Activated gamma-delta T cell treated with Interleukin-2 at 50 U/mL for 16 hours (primary cell): ENCODE results near the gene SBK2.
"Not testable (repeated sequence)": the region's sequence is repeated elsewhere in the genome, so short reads cannot be mapped to it uniquely, and the experiment has no call there.

Experiments used
- DNase-seq: peaks from one replicate; pipeline ENCODE4 v3.0.0-alpha.2; 2020

The SBK2 gene, protein sequence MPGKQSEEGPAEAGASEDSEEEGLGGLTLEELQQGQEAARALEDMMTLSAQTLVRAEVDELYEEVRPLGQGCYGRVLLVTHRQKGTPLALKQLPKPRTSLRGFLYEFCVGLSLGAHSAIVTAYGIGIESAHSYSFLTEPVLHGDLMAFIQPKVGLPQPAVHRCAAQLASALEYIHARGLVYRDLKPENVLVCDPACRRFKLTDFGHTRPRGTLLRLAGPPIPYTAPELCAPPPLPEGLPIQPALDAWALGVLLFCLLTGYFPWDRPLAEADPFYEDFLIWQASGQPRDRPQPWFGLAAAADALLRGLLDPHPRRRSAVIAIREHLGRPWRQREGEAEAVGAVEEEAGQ

DNA sequence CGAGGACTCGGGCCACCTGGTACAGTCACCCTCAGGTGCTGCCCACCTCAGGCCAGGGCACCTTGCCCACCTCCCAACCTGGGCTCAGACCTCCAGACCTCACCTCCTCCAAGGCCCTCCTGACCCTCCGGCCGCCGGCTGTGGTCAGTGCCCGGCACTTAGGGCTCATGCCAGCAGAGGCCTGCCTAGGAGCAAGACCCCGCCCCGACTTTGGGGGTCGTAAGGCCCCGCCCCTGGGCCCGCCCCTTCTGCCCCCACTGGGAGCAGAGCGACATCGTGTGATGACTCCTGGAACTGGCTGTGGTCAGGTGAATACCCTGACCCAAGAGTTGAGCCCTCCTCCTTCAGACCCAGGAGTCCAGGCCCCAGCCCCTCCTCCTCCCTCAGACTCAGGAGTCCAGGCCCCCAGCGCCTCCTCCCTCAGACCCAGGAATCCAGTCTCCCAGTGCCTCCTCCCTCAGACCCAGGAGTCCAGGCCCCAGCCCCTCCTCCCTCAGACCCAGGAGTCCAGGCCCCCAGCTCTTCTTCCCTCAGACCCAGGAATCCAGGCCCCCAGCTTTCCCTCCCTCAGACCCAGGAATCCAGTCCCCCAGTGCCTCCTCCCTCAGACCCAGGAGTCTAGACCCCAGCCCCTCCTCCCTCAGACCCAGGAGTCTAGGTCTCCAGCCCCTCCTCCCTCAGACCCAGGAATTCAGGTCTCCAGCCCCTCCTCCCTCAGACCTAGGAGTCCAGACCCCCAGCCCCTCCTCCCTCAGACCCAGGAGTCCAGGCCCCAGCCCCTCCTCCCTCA lies at the start of gene SBK2:
TSS of gene SBK2 (minus strand) at position 183 of the 790 bp plus-strand sequence. CDS start 839 bp downstream, outside the sequence.
- DNase-seq, result no peak

- DNase-seq, result peak; percentile 30
Measured at GRCh38 chr19:55585658-55586339, 48.9 kb upstream of the SBK2 start.

GRCh38 chr19:55584871-55585270 lies 47.9 kb upstream of the SBK2 start:
- DNase-seq, result no peak

GRCh38 chr19:55583897-55584296 lies 47.0 kb upstream of the SBK2 start:
- not testable (repeated sequence) for DNase-seq

DNA sequence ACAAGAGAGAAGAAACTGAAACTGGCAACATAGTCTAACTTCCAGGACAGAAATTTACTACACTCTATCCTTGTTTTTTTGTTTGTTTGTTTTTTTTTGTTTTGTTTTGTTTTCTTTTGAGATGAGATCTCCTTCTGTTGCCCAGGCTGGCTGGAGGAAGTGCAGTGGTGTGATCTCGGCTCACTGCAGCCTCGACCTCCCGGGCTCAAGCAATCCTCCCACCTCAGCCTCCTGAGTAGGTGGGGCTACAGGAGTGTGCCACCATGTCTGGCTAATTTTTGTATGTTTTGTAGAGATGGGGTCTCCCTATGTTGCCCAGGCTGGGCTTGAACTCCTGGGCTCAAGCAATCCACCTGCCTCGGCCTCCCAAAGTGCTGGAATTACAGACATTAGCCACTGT lies 45.4 kb upstream of the SBK2 start:
- not testable (repeated sequence) for DNase-seq

DNA sequence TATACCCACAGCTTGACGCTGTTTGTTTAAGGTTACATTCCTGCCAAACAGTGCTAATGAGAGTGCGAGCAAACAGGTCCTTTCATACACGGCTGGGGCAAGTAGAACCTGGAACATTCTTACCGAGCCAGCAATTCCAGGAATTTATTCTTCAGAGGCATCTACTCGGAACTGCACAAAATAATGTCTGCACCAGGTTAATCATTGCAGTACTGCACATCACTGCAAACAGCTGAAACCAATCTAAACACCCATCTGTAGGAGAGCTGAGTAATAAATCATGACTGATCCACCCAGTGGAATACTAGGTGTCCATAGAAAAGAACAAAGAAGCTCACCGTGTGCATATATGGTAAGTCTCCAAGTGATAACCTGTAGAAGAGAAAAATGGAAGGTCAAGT lies 44.9 kb upstream of the SBK2 start:
- no peak for DNase-seq

- no peak for DNase-seq
Measured at GRCh38 chr19:55581145-55581822, 44.4 kb upstream of the SBK2 start.

DNA sequence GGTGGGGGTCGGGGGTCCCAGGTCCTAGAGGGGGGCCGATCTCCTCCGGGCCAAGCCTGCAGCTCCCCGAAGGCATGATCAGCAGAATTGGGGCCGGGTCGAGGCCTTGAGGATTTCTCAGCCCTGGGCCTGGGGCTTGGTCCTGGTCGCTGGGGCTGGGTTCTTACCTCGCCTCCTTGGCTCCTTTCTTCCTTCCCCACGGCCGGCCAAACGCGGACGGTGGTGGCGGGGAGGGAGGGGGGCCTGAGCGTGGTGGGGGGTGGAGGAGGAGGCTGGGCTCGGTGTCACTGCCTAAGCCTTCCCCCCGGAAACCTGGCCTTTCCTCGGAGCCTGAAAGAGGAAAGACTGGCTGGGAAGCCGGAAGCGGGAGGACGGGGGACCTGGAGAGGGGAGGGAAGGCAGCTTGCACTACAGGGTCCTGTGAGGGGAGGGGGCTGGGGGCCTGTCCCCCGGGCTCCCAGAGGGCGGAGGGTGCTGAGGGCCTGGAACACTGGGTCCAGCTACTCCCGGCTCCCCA lies 43.8 kb upstream of the SBK2 start, which contains the start of gene ZNF579:
TSS of gene ZNF579 (minus strand) at position 221 of the 517 bp plus-strand sequence. CDS start 1,209 bp downstream, outside the sequence.
- peak; percentile 71 for DNase-seq

DNA sequence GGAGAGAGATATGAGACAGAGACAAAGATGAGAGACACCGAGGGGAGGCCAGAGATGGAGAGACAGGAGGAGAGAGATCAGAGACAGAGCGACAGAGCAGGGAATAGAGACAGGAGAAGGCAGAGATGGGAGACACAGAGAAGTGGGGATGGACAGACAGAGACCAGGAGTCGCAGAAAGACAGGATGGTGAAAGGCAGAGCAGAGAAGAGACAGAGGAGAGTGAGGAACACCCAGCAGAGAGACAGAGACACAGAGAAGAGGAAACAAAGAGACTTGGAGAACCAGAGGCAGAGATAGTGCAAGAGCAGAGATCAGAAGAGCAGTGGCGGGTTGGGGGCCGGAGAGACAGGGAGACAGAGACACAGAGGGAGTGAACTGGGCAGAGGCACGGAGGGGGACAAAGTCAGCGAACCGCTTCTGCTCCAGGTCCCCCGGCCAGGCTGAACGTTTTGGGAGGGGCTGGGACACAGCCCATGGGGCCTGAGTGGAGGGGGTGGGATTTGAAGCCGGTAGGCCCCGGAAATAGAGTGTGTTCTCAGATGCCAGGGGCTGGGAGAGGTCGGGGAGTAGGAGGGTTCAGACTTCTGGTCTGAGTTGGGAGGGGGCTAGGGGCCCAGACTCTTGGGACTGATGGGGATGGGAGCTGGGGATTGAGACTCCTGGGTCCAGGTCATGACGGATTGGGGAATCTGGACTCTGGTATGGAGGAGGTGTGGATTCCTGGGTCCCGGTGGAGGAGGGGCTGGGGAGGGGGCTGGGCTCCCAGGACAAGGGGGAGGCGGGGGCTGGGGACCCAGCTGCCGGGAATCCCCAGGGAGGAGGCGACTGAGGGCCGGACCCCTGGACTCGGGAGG lies 43.1 kb upstream of the SBK2 start:
- DNase-seq, result no peak

- DNase-seq, result no peak
Measured at GRCh38 chr19:55578761-55579747, 42.1 kb upstream of the SBK2 start.

DNA sequence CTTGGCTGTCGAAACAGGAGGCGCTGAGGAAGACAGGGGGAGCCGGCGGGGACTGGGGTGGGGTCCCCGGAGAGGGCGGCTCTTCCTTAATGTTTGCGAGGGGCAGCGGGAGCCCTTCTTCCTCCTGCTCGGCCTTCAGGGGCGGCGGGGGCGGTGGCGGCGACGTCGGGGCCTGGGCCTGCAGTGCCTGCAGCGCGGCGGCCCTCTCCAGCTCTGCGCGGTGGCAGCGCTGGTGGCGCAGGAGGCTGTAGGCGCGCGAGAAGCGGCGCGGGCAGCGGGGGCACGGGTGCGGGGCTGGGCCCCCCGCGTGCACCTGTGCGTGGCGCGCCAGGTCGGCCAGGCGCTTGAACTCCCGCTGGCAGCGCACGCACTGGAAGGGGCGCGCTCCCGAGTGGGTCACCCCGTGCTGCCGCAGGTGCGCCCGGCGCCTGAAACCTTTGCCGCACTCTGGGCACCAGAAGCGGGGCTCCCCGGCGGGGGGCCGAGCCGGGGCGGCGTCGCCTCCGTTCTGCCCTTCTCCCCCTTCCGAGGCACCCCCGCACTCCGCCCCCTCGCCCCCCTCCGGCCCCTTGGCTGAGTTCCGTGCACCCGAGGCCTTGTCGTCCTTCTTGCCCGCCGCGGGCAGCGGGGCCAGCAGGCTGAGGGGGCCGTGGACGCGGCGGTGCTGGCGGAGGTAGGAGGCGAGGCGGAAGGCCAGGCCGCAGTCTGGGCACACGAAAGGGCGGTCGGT lies 41.3 kb upstream of the SBK2 start:
- no peak for DNase-seq

GRCh38 chr19:55576746-55577145 lies 39.8 kb upstream of the SBK2 start:
- DNase-seq, result no peak

- not testable (repeated sequence) for DNase-seq
Measured at GRCh38 chr19:55573929-55574328, 37.0 kb upstream of the SBK2 start.

DNA sequence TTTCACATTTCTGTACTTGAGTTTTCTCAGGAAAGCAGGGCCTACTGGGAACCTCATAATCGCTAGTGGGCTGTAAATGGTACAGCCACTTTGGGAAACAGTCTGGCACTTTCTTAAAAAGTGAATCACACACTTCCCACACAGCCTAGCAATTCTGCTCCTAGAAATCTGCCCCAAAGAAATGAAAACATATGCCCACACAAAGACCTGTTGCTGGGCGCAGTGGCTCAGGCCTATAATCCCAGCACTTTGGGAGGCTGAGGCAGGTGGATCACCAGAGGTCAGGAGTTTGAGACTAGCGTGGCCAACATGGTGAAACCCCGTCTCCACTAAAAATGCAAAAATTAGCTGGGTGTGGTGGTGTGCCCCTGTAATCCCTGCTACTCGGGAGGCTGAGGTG lies 32.5 kb upstream of the SBK2 start:
- not testable (repeated sequence) for DNase-seq

DNA sequence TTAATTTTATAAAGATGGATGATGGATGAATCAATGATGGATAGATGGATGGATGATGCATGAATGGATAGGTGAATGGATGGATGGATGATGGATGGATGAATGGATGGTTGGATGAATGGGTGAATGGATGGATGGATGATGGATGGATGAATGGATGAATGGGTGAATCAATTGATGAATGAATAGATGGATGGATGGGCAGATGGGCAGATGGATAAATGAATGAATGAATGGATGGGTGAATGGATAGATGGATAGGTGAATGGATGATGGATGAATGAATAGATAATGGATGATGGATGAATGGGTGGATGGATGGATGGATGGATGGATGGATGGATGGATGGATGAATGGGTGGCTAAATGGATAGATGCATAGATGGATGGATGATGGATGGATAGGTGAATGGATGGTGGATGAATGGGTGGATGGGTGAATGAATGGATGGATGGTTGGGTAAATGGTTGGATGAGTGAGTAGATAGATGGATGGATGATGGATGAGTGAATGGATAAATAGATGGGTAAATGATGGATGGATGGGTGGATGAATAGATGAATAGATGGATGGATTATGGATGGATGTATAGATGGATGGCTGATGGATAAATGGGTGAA lies 30.9 kb upstream of the SBK2 start:
- DNase-seq, result no peak

DNA sequence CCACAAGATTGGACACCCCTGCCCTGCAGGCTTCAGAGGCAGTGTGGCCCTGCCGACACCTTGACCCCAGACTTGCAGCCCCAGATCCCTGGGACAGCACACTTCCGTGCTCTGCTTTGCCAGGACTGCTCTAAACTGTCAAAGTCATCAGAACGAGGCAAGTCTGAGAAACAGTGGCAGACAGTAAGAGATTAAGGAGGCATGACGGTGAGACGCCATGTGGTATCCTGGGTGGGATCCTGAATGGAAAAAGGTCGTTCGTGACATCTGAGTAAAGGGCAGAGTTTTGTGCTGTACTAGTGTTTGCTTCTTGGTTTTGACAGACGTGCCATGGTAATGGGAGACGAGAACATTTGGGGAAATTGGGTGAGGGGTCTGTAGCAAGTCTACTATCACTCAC lies 29.9 kb upstream of the SBK2 start:
- DNase-seq, result no peak

DNA sequence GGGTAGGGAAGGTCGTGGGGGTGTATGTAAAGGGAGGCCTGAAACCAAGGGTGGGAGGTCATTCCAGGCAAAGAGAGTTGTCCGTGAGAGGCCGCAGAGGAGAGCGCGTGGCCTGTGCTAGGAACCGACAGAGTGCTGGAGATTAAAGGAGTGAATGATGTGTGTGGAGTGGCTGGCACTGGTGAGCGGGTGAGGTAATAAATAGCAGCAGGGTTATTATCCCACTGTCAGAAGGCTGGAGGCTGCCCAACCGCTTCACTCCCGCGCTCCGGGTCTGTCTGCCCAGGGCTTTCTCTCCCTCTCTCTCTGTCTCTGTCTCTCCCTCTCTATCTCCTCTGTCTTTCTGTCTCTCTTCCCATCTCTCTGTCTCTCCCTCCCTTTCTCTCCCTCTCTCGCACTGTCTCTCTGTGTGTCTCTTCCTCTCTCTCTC lies 26.3 kb upstream of the SBK2 start:
- no peak for DNase-seq

DNA sequence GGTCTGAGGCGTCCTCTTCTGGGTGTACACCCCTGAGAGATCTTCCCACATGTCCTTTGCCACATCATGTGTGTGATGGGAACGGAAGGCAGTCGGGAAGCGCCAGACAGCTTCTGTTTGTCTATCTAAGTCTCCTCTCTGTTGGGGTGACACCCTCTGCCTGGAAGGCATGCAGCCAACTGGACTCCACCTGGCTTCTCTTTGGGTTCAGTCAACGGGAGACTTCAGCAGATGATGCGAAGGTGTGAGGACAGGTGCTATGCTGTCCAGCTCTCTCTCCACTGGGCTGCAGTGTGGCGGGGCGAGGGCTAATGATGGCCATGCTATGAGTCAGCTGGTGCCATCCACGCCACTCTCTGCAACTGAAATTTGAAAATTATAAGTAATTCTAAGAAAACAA lies 22.8 kb upstream of the SBK2 start:
- no peak for DNase-seq

DNA sequence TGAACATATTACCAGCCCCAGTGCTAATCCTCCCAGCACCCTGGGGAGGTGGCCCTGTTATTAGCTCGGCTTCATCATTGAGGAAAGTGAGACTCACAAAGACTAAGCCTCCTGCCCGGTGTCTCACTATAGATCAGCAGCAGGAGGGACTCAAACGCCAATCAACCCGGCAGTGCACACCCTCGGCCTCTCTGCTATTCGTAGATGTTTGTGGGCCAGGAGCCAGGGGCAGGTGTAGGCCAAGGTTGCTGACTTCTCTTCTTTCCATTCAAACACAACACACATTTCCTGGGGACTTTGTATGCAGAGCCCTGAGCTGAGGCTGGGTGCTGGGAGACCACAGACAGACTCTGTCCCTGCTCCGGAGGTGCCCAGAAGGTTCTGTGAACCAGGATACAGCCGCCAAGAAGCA lies 17.8 kb upstream of the SBK2 start:
- DNase-seq, result no peak
